OCI-LY1 (cell line): ENCODE data around the gene TES.

ENCODE experiments used
- H2AFZ ChIP-seq: fragments of 200-600 bp; sonication (generic), shearing (Covaris generic); 2 replicates; pipeline ENCODE4 v1.6.0; 2014; ENCODE audit warnings: antibody characterized with exemption, mild to moderate bottlenecking, low read length
- H3F3A ChIP-seq: fragments of 200-600 bp; sonication (generic), shearing (Covaris generic); 2 replicates; pipeline ENCODE4 v1.6.0; 2014; ENCODE audit warnings: mild to moderate bottlenecking, antibody characterized with exemption, low read length, moderate library complexity; ENCODE audit not compliant: insufficient read depth
- H3K27ac ChIP-seq: fragments of 200-600 bp; sonication (generic); 2 replicates; pipeline ENCODE4 v1.5.1; 2014; ENCODE audit warnings: low read length, mixed run types, mild to moderate bottlenecking, low read depth; ENCODE audit not compliant: poor library complexity, severe bottlenecking
- H3K27me3 ChIP-seq: fragments of 200-600 bp; sonication (generic); 2 replicates; pipeline ENCODE4 v1.6.0; 2014; ENCODE audit warnings: antibody characterized with exemption, mild to moderate bottlenecking, low read length, moderate library complexity; ENCODE audit not compliant: insufficient read depth
- H3K36me3 ChIP-seq: fragments of 200-600 bp; sonication (generic); 2 replicates; pipeline ENCODE4 v1.6.1; 2014; ENCODE audit warnings: mild to moderate bottlenecking, antibody characterized with exemption, low read length, moderate library complexity, mixed read lengths; ENCODE audit not compliant: insufficient read depth
- H3K4me1 ChIP-seq: fragments of 200-600 bp; sonication (generic); 2 replicates; pipeline ENCODE4 v1.5.1; 2014; ENCODE audit warnings: mild to moderate bottlenecking, low read length, moderate library complexity; ENCODE audit not compliant: insufficient read depth, severe bottlenecking
- H3K4me2 ChIP-seq: fragments of 200-600 bp; sonication (generic), shearing (Covaris generic); 2 replicates; pipeline ENCODE4 v1.6.1; 2014; ENCODE audit warnings: low read length
- H3K4me3 ChIP-seq: fragments of 200-600 bp; sonication (generic); 2 replicates; pipeline ENCODE4 v1.5.1; 2014; ENCODE audit warnings: low read length, low read depth, mild to moderate bottlenecking, mixed read lengths; ENCODE audit not compliant: poor library complexity, severe bottlenecking
- H3K79me2 ChIP-seq: fragments of 200-600 bp; shearing (Covaris generic); 2 replicates; pipeline ENCODE4 v1.6.1; 2016; ENCODE audit warnings: mixed run types, low read length, mixed read lengths; ENCODE audit not compliant: insufficient read depth
- H3K9ac ChIP-seq: fragments of 200-600 bp; sonication (generic), shearing (Covaris generic); 2 replicates; pipeline ENCODE4 v1.6.1; 2014; ENCODE audit warnings: mild to moderate bottlenecking, low read length, mixed read lengths
- H3K9me2 ChIP-seq: fragments of 200-600 bp; sonication (generic), shearing (Covaris generic); 2 replicates; pipeline ENCODE4 v1.6.1; 2014; ENCODE audit warnings: low read depth, mild to moderate bottlenecking, low read length, mixed read lengths
- H3K9me3 ChIP-seq: fragments of 200-600 bp; shearing (Covaris generic); 2 replicates; pipeline ENCODE4 v1.6.1; 2014; ENCODE audit warnings: low read length, mixed read lengths
- H4K20me1 ChIP-seq: fragments of 200-600 bp; sonication (generic), shearing (Covaris generic); 2 replicates; pipeline ENCODE4 v1.6.0; 2016; ENCODE audit warnings: mild to moderate bottlenecking, low read length; ENCODE audit not compliant: insufficient read depth
- CTCF ChIP-seq: fragments of 200-600 bp; sonication (generic), shearing (Covaris generic); IDR thresholded peaks from 2 replicates; pipeline ENCODE4 v1.5.1; 2017; ENCODE audit warnings: mild to moderate bottlenecking, antibody characterized with exemption, low read length, moderate library complexity, mixed read lengths
- EZH2 ChIP-seq: fragments of 200-600 bp; sonication (generic), shearing (Covaris generic); IDR thresholded peaks from 2 replicates; pipeline ENCODE4 v1.8.0; 2017; ENCODE audit warnings: borderline replicate concordance, mixed run types, mild to moderate bottlenecking, antibody characterized with exemption, low read length, moderate library complexity, mixed read lengths

Gene TES

DNA sequence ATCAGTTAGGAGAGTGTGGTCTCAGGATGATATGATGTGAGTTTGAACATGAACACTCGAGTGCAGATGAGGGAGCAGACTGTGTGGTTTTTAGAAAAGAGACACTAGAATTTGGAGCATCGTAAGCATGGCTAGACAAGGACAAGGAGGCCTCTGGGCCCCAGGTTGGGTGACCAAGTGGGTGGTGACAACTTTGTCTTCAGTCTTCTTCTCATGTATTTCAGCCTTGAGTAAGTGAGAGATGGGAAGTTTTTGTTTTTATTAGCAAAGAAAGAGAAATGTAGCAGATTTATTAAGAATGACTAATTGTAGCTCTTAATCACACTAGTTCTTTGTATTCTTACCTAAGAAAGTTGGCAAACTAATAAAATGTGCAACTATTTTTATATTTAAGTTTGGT lies 16.3 kb downstream of the TES start:
- no peaks in the 10 kb centered on the region for H3K27me3 ChIP-seq
- H3F3A ChIP-seq: no peaks in the 10 kb centered on the region
- TF ChIP-seq CTCF (no peak), EZH2 (no peak)
- peaks cover 95% of the 10 kb centered on the region for H3K79me2 ChIP-seq
- no peak overlapping the region for H3K4me3 ChIP-seq
- H3K4me2 ChIP-seq: no peak overlapping the region
- peaks cover 73% of the 10 kb centered on the region for H3K4me1 ChIP-seq
- H3K27ac ChIP-seq: no peak overlapping the region
- no peak overlapping the region for H2AFZ ChIP-seq
- H3K9me2 ChIP-seq: no peaks in the 10 kb centered on the region
- no peaks in the 10 kb centered on the region for H3K36me3 ChIP-seq
- no peaks in the 10 kb centered on the region for H3K9me3 ChIP-seq
- peaks cover 3% of the 10 kb centered on the region; the same call in 1 of the 2 replicates for H4K20me1 ChIP-seq
- H3K9ac ChIP-seq: no peak overlapping the region

GRCh38 chr7:116227678-116228239 lies 17.4 kb downstream of the TES start:
- H3F3A ChIP-seq: no peaks in the 10 kb centered on the region
- H3K27ac ChIP-seq: no peak overlapping the region
- H3K79me2 ChIP-seq: peaks cover 94% of the 10 kb centered on the region
- peaks cover 73% of the 10 kb centered on the region for H3K4me1 ChIP-seq
- peaks cover 3% of the 10 kb centered on the region; the same call in 1 of the 2 replicates for H4K20me1 ChIP-seq
- no peaks in the 10 kb centered on the region for H3K9me2 ChIP-seq
- H3K4me2 ChIP-seq: no peak overlapping the region
- H3K9ac ChIP-seq: no peak overlapping the region
- no peak overlapping the region for H2AFZ ChIP-seq
- H3K4me3 ChIP-seq: no peak overlapping the region
- H3K36me3 ChIP-seq: no peaks in the 10 kb centered on the region
- no peaks in the 10 kb centered on the region for H3K27me3 ChIP-seq
- TF ChIP-seq CTCF (no peak), EZH2 (no peak)
- no peaks in the 10 kb centered on the region for H3K9me3 ChIP-seq

- H4K20me1 ChIP-seq: peaks cover 3% of the 10 kb centered on the region; the same call in 1 of the 2 replicates
- H3K27ac ChIP-seq: no peak overlapping the region
- H3K4me3 ChIP-seq: no peak overlapping the region
- TF ChIP-seq EZH2: no peak
- TF ChIP-seq CTCF: no peak
- no peaks in the 10 kb centered on the region for H3K36me3 ChIP-seq
- no peaks in the 10 kb centered on the region for H3K27me3 ChIP-seq
- no peaks in the 10 kb centered on the region for H3F3A ChIP-seq
- peaks cover 68% of the 10 kb centered on the region for H3K4me1 ChIP-seq
- no peak overlapping the region for H3K9ac ChIP-seq
- no peaks in the 10 kb centered on the region for H3K9me3 ChIP-seq
- H3K79me2 ChIP-seq: peaks cover 94% of the 10 kb centered on the region
- H2AFZ ChIP-seq: no peak overlapping the region
- H3K4me2 ChIP-seq: no peak overlapping the region
- H3K9me2 ChIP-seq: no peaks in the 10 kb centered on the region
These were observed 17.9 kb downstream of the TES start for GRCh38 chr7:116228241-116228640.
